Epidermal melanocyte (primary cell): ENCODE measurements around the gene KCNA3.

Source experiments
- DNase-seq: peaks from one replicate; pipeline ENCODE4 v3.0.0; 2011; ENCODE audit warnings: low spot score; ENCODE audit not compliant: insufficient read length

KCNA3 gene

GRCh38 chr1:110674337-110675059 is at the start of gene KCNA3:
Gene KCNA3 (minus strand): TSS chr1:110674940. CDS start chr1:110674809, 131 bp downstream.
- no peak for DNase-seq

GRCh38 chr1:110722807-110723206 is 48.1 kb upstream of the KCNA3 start:
- DNase-seq, result no peak

- DNase-seq, result no peak
Measured at GRCh38 chr1:110719908-110720307, 45.2 kb upstream of the KCNA3 start.

- DNase-seq, result no peak
Measured at GRCh38 chr1:110718452-110718851, 43.7 kb upstream of the KCNA3 start.

GRCh38 chr1:110717179-110717578 is 42.4 kb upstream of the KCNA3 start:
- no peak for DNase-seq

- no peak for DNase-seq
Measured at GRCh38 chr1:110714374-110714995, 39.7 kb upstream of the KCNA3 start.

GRCh38 chr1:110713221-110713620 is 38.5 kb upstream of the KCNA3 start:
- no peak for DNase-seq

GRCh38 chr1:110710314-110710713 is 35.6 kb upstream of the KCNA3 start:
- no peak for DNase-seq

GRCh38 chr1:110708974-110709440 is 34.3 kb upstream of the KCNA3 start:
- no peak for DNase-seq

GRCh38 chr1:110707232-110707631 is 32.5 kb upstream of the KCNA3 start:
- DNase-seq, result no peak

GRCh38 chr1:110706621-110707020 is 31.9 kb upstream of the KCNA3 start:
- no peak for DNase-seq

- DNase-seq, result no peak
Measured at GRCh38 chr1:110702260-110702659, 27.5 kb upstream of the KCNA3 start.

- no peak for DNase-seq
Measured at GRCh38 chr1:110700767-110701166, 26.0 kb upstream of the KCNA3 start.

GRCh38 chr1:110697606-110698005 is 22.9 kb upstream of the KCNA3 start:
- no peak for DNase-seq

GRCh38 chr1:110696818-110697217 is 22.1 kb upstream of the KCNA3 start:
- no peak for DNase-seq

GRCh38 chr1:110690709-110691365 is 16.1 kb upstream of the KCNA3 start:
- DNase-seq, result no peak

GRCh38 chr1:110689868-110690267 is 15.1 kb upstream of the KCNA3 start:
- no peak for DNase-seq

- no peak for DNase-seq
Measured at GRCh38 chr1:110688514-110688913, 13.8 kb upstream of the KCNA3 start.

GRCh38 chr1:110687250-110687649 is 12.5 kb upstream of the KCNA3 start:
- no peak for DNase-seq

GRCh38 chr1:110686188-110686587 is 11.4 kb upstream of the KCNA3 start:
- DNase-seq, result no peak

- DNase-seq, result no peak
Measured at GRCh38 chr1:110684491-110684890, 9.8 kb upstream of the KCNA3 start.

GRCh38 chr1:110682898-110683297 is 8.2 kb upstream of the KCNA3 start:
- no peak for DNase-seq
